Kidney epithelial cell (primary cell): Measurements from ENCODE around the gene AMOT. TPM values are rescaled to one million over a fixed set of nuclear protein-coding genes. Genes with fewer than 3 reads are reported as not detected.
"Not testable (repeated sequence)": the region's sequence is repeated elsewhere in the genome, so short reads cannot be mapped to it uniquely, and the experiment has no call there.

ENCODE experiments used
- DNase-seq: peaks from one replicate; pipeline ENCODE4 v3.0.0-alpha.2; 2010; ENCODE audit warnings: low read depth
- H3K27me3 ChIP-seq: 2 replicates; pipeline ENCODE4 v1.6.0; 2011; ENCODE audit warnings: low read length; ENCODE audit not compliant: control insufficient read depth, insufficient read depth
- H3K36me3 ChIP-seq: 2 replicates; pipeline ENCODE4 v1.5.1; 2011; ENCODE audit warnings: low read length; ENCODE audit not compliant: control insufficient read depth, insufficient read depth
- H3K4me3 ChIP-seq: 2 replicates; pipeline ENCODE4 v1.5.1; 2011; ENCODE audit warnings: low read depth, mild to moderate bottlenecking, control low read depth, low read length
- CTCF ChIP-seq: IDR thresholded peaks from 2 replicates; pipeline ENCODE4 v1.5.1; 2011; ENCODE audit warnings: mild to moderate bottlenecking, moderate library complexity, low read length, control low read depth, inconsistent platforms; ENCODE audit not compliant: insufficient read depth, poor library complexity, severe bottlenecking
- total RNA-seq: library from RNA; depleted of rRNA; stranded (reverse); fragments of >200 nt; gene quantifications from 2 replicates; pipeline ENCODE4 v1.2.3, GENCODE V29; 2015

AMOT gene
- total RNA-seq, 1 donor from 2014 or later: 36.5 TPM

- no peaks in the 10 kb centered on the region for H3K27me3 ChIP-seq
- no peaks in the 10 kb centered on the region for H3K36me3 ChIP-seq
- TF ChIP-seq CTCF: no peak
- no peak overlapping the region for H3K4me3 ChIP-seq
- no peak for DNase-seq
These were observed 16.8 kb upstream of the AMOT start for GRCh38 chrX:112857478-112857878.

- not testable (repeated sequence) for DNase-seq, H3K36me3 ChIP-seq, H3K4me3 ChIP-seq, H3K27me3 ChIP-seq
These were observed 14.3 kb upstream of the AMOT start for GRCh38 chrX:112854901-112855300.

- no peak for TF ChIP-seq CTCF
These were observed 12.2 kb upstream of the AMOT start for GRCh38 chrX:112852851-112853250.

GRCh38 chrX:112851806-112852205 is 11.2 kb upstream of the AMOT start:
- Histone ChIP-seq H3K36me3 (no peaks in the 10 kb centered on the region), H3K4me3 (no peak overlapping the region), H3K27me3 (no peaks in the 10 kb centered on the region)
- no peak for TF ChIP-seq CTCF
- no peak for DNase-seq

More at GRCh38 chrX:112852851-112853250, 12.2 kb upstream of the AMOT start:
- Histone ChIP-seq H3K4me3 (no peak overlapping the region), H3K27me3 (no peaks in the 10 kb centered on the region), H3K36me3 (no peaks in the 10 kb centered on the region)
- DNase-seq: no peak

GRCh38 chrX:112851161-112851779 is 10.6 kb upstream of the AMOT start:
- no peak for DNase-seq
- TF ChIP-seq CTCF: no peak
- Histone ChIP-seq H3K4me3 (no peak overlapping the region), H3K27me3 (no peaks in the 10 kb centered on the region), H3K36me3 (no peaks in the 10 kb centered on the region)

GRCh38 chrX:112849016-112849415 is 8.4 kb upstream of the AMOT start:
- no peak overlapping the region for H3K4me3 ChIP-seq
- no peaks in the 10 kb centered on the region for H3K36me3 ChIP-seq
- DNase-seq: no peak
- no peaks in the 10 kb centered on the region for H3K27me3 ChIP-seq
- TF ChIP-seq CTCF: no peak
